GM12875 (cell line): ENCODE measurements around the gene SATB2.

Experiments
- H3K4me3 ChIP-seq: one replicate; pipeline ENCODE4 v1.5.1; 2011; ENCODE audit warnings: low read depth, low read length, control low read depth
- TF ChIP-seq, protein P1 (sequence below): IDR thresholded peaks from 2 replicates; pipeline ENCODE4 v1.5.1; 2011; ENCODE audit warnings: low read depth, mild to moderate bottlenecking, control low read depth, inconsistent platforms, low read length, moderate library complexity, borderline replicate concordance; ENCODE audit not compliant: insufficient read depth

Gene SATB2

GRCh38 chr2:199470672-199471442 is 13.1 kb upstream of the SATB2 start:
- no peak overlapping the region for H3K4me3 ChIP-seq
- TF ChIP-seq, protein P1, sequence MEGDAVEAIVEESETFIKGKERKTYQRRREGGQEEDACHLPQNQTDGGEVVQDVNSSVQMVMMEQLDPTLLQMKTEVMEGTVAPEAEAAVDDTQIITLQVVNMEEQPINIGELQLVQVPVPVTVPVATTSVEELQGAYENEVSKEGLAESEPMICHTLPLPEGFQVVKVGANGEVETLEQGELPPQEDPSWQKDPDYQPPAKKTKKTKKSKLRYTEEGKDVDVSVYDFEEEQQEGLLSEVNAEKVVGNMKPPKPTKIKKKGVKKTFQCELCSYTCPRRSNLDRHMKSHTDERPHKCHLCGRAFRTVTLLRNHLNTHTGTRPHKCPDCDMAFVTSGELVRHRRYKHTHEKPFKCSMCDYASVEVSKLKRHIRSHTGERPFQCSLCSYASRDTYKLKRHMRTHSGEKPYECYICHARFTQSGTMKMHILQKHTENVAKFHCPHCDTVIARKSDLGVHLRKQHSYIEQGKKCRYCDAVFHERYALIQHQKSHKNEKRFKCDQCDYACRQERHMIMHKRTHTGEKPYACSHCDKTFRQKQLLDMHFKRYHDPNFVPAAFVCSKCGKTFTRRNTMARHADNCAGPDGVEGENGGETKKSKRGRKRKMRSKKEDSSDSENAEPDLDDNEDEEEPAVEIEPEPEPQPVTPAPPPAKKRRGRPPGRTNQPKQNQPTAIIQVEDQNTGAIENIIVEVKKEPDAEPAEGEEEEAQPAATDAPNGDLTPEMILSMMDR, result no peak

DNA sequence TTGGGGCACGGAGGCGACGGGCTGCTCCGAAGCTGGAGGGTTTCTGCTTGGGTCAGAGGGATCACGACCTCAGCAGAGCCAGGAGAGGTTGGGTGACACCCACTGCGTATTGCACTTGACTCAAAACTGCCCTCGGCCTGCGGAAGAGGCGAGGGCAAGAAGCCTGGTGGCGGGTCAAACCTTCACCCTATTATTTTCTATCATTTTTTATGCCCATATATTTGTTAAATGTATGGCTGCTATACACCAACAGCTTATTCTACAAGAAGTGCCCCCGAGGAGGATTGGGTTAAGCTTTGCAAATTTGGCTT is 12.6 kb upstream of the SATB2 start:
- TF ChIP-seq, protein P1, result no peak
- H3K4me3 ChIP-seq, result no peak overlapping the region

DNA sequence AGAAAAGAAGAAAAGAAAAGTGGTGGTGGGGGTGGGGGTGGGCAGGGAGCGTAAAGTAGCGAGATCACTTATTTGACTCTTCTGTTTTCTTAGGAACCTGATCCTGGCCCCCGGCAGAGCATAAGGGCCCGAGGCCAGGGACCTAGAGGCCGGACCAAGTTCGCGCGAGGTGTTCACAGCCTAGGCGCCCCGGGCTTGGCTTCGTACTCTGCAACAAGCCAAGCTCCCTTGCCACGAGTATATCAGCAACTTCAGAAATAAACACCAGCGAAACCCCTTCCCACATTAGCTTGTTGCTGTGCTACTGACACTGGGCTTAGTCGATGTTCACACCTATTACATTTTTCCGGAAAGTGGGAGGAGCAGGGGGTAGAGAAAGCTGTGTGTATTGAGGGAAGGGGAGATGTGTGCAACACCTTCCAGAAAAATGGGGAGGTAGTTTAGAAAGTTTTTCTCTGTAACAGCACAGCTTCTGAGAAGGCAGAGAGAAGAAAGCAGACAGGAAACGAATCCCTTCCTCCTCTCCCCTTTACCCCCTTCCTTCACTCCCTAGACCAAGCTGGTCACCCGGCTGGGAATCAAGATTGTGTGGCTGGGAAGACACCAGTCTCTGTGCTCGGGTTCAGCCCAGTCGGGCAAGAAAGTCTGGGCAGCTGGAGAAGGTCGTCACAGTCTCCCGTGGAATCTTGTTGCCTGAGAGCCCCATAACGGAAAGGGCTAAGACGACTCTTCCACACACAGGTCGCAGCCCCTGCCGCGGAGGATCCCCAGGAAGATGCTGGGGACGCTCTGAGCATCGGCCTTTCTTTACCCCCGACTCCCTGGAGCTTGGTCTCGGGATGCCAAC is 12.0 kb upstream of the SATB2 start:
- TF ChIP-seq, protein P1, result no peak
- no peak overlapping the region for H3K4me3 ChIP-seq

DNA sequence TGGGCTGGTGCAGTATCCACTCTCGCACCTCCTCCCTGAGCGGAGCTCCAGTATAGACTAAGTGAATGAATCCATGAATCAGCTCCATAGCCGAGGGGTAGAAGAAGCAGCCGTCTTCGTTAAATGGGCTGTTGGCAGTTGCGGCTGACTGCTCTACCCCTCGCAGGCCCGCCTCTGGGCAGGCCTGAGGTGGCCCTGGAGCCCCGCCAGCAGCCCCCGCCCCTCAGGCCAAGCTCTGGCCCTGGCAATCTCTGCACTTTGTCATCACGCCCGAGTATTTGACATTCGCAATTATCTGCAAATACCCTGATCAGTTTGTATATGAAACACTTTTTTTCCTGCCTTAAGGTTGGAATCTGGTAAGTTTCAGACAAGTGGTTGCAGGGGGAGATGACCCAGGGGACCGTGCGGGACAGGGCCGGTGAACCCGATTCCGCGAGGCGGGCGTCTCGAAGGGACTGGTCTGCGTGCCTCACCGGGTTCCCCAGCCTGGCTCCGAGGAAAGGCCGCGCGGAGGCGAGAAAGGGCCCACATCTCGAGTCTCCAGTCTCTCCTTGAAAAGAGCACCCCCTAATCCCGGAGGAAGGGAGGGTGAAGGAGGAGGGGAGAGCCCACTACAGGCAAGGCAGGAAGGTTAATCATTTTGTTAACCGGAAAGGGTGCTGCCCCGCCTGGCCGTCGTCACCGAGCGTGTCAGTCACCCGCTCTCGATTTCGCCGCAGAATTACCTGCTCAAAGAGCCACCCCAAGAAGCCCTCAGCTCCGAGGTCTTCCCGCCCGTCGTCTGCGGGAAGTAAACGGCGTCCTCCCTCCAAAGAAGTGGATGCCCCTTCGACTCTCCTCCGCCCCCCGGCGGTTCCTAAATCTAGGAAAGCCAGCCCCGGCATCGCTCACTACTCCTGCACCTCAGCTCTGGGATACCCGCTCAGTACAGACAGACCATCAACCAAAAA is 11.1 kb upstream of the SATB2 start:
- no peak overlapping the region for H3K4me3 ChIP-seq
- TF ChIP-seq, protein P1, result no peak

DNA sequence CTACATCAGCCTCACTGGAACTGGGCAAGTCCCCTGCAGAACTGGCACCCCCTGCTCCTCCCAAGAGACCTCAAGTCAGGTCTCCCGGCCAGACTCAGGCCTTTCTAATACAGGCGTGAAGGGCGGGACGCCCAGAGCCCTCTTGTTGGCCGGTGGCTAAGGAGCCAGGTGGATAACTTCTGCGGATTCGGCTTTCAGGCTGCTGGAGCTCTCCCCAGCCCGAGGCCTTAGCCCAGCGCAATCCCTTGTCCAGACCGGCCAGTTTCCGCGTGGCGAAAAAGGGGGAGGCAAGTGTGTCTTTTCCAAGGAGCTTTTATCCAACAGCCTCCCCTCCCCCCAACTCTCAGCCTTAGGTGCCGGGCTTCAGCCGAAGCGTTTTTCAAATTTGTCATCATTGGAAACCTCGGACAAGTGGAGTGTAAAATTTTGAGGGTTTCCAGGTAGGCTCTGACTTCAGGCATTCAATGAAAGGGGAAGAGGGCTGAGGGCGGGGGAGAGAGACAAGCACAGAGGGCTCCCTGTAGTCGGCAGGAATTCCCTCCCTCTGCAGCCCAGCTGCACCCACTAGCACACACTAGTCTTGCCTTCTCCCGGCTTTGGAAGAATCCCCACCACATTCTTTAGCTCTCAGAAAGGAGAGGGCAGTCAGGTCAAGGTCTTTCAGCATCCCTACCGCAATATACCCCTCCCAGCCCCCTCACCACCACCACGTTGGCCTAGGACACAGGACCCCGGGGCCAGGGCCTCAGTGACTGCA is 9.5 kb upstream of the SATB2 start:
- TF ChIP-seq, protein P1, result no peak
- no peak overlapping the region for H3K4me3 ChIP-seq

DNA sequence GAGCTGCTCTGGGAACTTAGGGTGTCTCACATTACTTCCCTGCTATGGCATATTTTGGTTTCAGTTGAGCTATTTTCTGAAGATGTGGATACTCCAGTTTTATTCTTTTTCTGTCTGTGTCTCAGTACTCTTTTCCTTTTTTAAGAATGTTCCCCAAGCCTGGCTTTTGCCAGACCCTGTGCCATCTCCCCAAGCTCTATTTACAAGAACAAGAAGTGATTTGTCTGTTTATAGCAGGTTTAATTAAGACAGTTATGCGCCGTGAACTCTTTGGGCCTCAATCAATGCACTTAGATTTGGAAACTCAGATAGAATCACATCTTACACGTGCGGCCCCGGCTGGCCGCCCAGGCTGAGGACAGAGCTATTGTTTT is 8.9 kb upstream of the SATB2 start:
- H3K4me3 ChIP-seq, result no peak overlapping the region
- TF ChIP-seq, protein P1, result no peak
